HG03575 (cell line): ENCODE results near the gene SRRM2.

Experiments
- ATAC-seq: cut with Tn5 transposase; IDR thresholded peaks from one replicate; pipeline ENCODE4 v1.9.1; 2021; ENCODE audit not compliant: unreplicated experiment, insufficient number of reproducible peaks, low FRiP score; ENCODE audit errors: extremely low read depth

SRRM2 gene

GRCh38 chr16:2752035-2752849 lies at the start of gene SRRM2:
Gene SRRM2 (plus strand): TSS chr16:2752638. CDS start chr16:2756365, 3,727 bp downstream.
- ATAC-seq: peak; percentile 38

GRCh38 chr16:2702871-2703745 lies 49.3 kb upstream of the SRRM2 start:
- ATAC-seq: no peak

GRCh38 chr16:2704166-2704982 lies 48.1 kb upstream of the SRRM2 start:
- no peak for ATAC-seq

GRCh38 chr16:2704983-2705275 lies 47.5 kb upstream of the SRRM2 start:
- ATAC-seq: no peak

GRCh38 chr16:2705351-2705750 lies 47.1 kb upstream of the SRRM2 start:
- ATAC-seq: no peak

GRCh38 chr16:2706085-2706484 lies 46.4 kb upstream of the SRRM2 start:
- ATAC-seq: no peak

GRCh38 chr16:2706611-2707311 lies 45.7 kb upstream of the SRRM2 start:
- ATAC-seq: no peak

- no peak for ATAC-seq
Measured at GRCh38 chr16:2707368-2708289, 44.8 kb upstream of the SRRM2 start.

- ATAC-seq: no peak
Measured at GRCh38 chr16:2708290-2708639, 44.2 kb upstream of the SRRM2 start.

- no peak for ATAC-seq
Measured at GRCh38 chr16:2708955-2709587, 43.4 kb upstream of the SRRM2 start.

GRCh38 chr16:2709588-2709984 lies 42.9 kb upstream of the SRRM2 start:
- no peak for ATAC-seq

- no peak for ATAC-seq
Measured at GRCh38 chr16:2710021-2710710, 42.3 kb upstream of the SRRM2 start.

GRCh38 chr16:2710711-2711231 lies 41.7 kb upstream of the SRRM2 start:
- ATAC-seq: no peak

GRCh38 chr16:2711370-2712062 lies 40.9 kb upstream of the SRRM2 start:
- ATAC-seq: no peak

GRCh38 chr16:2712063-2712441 lies 40.4 kb upstream of the SRRM2 start:
- ATAC-seq: no peak

- no peak for ATAC-seq
Measured at GRCh38 chr16:2712546-2712945, 39.9 kb upstream of the SRRM2 start.
